Measurements from ENCODE around the gene APOL2.
"Not testable (repeated sequence)": the region's sequence is repeated elsewhere in the genome, so short reads cannot be mapped to it uniquely, and the experiment has no call there.

GRCh38 chr22:36255572-36255971 is 16.2 kb upstream of the APOL2 start:
- TF ChIP-seq POLR2A, TAF1, POLR2AphosphoS5, POU2F2 (IDR thresholded peaks at IDR 0.05; ENCODE audit: low read depth, low read length): not testable (repeated sequence)
